ENCODE measurements around the gene MECP2.
A peak's percentile ranks its signal among the peaks of the same experiment; 100 is the strongest.
"Not testable (repeated sequence)": the region's sequence is repeated elsewhere in the genome, so short reads cannot be mapped to it uniquely, and the experiment has no call there.

MECP2 gene

DNA sequence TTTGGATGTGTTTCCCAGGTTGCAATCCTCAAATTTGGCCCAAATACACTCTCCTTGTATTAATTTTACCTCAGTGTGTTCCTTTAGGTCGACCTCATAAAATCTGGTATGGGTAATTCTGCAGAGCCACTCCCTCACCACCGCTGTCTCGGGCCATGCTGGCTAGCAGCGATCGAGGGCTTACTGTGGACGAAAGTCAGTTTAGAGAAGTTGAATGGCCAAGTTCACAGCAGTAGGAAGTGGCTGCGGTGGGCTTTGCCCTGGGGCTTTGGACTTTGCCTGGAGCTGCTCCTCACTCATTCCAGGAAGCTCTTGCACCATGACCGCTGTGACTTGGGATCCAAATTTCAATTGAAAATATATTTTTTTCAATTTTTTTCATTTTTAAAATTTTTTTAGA lies 105.3 kb downstream of the MECP2 start:
- DNase-seq (ENCODE audit: low spot score) = no peak

DNA sequence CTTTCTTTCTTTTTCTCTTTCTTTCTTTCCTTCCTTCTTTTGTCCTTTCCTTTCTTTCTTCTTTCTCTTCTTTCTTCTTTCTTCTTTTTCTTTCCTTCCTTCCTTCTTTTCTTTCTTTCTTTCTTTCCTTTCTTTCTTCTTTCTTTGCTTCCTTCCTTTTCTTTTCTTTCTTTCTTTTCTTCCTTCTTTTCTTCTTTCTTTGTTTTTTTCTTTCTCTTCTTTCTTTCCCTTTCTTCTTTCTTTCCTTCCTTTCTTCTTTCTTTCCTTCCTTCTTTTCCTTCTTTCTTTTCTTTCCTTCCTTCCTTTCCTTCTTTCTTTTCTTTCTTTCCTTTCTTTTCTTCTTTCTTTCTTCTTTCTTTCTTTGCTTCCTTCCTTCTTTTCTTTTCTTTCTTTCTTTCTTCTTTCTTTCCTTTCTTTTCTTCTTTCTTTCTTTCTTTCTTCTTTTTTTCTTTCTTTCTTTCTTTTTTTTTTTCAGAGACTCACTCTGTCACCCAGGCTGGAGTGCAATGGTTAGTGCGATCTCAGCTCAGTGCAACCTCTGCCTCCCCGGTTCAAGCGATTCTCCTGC lies 106.4 kb downstream of the MECP2 start:
- DNase-seq (ENCODE audit: low spot score) = no peak

DNA sequence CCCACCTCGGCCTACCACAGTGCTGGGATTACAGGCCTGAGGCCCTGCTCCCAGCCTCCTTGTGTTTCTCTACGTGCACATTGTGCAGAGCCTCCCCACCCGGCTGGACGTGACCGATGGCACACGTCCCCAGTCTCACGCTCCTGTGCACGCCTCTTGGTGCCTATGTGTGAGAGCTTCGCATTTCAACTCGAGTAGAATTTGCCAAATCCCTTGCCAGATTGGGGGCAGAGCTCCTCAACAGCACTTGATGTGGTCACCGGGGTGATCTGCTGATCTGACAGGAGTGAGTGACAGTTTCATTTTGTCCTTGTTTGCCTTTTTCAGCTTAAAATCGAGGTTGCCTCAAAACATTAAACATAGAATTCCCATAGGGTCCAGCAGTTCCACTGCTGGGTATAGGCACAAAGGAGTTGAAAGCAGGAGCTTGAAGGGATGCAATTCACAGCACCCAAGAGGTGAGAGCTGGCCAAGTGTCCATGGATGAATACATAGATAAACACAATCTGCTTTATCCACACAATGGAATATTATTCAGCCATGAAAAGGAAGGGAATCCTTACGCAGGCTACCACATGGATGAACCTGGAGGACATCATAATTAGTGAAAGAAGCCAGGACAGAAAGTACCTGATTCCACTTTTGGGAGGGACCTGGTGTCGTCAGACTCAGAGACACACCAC lies 107.4 kb downstream of the MECP2 start:
- DNase-seq (ENCODE audit: low spot score) = no peak

DNA sequence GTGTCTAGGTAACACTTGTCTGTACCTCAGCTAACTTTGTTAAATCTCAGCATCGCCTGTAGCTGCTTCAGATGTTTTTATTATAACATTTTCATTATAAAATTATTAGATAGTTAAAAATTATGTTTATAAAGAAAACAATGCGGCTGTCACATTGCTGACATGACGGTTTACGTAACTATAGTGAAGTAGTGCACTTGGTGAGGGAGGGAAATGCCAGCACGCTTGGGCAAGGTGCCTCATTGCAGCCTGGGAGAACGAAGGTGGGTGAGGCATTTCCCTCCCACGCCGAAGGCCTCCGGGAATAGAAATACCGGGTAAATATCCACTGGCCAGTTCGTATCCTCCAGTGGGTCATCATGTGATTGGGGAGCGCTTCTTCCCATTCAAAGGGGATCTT lies 109.0 kb downstream of the MECP2 start:
- DNase-seq (ENCODE audit: low spot score) = no peak

DNA sequence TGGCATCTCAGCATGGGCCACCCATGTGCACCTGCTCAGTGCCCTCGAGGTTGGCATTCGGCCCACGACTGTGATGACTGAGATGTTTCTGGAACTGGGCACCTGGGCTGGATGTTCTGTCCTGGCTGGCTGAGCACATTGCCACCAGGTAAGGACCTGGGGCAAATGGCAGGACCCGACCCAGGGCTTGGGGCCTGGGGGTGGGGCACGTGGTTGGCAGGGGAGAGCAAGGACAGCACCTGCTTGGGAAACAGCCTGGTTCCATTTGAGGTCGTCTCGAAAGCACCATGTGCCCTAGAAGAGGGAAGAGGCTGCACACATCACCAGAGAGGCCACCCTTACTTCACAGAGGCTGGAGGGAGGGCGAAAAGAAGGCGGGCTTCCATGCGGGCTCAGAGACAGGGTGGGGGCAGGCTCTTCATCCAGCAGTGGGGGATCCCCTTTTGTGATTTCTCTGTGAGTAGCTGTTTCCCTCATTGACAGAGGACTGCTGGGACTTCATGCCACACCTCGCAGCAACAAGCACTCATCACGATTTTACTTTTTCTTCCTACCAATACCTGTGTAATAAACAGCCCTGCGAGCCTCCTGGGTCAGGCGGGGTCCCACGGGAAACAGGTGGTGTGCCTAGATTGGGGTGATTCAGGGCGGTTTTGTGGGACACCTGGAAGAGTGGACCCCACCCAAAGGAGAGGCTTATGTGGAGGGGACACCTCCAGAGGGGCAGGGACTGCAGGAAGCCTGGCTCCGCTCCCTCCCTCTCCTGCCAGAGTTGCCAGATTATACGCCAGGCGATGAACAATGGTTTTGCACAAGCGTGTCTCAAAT lies 113.0 kb downstream of the MECP2 start:
- no peak for DNase-seq (ENCODE audit: low spot score)

DNA sequence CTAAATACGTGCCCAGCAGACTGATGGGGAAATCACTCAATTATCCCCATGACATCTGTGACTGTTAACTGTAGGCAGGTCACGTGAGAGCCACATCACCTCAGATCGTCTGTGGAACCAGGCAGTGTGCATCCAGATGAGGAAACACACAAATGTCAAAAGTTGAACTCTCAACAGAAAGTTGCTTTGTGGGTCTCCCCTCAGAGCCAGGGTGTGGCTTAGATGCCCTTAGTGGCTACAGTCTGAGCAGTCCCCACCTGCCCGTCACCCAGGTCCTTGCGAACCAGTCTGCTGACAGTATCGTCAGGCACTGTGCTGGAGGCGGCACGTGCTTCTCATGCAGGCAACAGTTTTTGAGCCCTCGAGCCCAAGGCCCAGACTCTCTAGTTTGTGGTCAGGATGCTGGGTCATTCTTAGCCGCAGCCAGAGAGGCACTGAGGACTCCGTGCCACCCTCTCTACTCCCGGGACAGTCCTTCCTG lies 114.2 kb downstream of the MECP2 start:
- DNase-seq (ENCODE audit: low spot score) = no peak

DNA sequence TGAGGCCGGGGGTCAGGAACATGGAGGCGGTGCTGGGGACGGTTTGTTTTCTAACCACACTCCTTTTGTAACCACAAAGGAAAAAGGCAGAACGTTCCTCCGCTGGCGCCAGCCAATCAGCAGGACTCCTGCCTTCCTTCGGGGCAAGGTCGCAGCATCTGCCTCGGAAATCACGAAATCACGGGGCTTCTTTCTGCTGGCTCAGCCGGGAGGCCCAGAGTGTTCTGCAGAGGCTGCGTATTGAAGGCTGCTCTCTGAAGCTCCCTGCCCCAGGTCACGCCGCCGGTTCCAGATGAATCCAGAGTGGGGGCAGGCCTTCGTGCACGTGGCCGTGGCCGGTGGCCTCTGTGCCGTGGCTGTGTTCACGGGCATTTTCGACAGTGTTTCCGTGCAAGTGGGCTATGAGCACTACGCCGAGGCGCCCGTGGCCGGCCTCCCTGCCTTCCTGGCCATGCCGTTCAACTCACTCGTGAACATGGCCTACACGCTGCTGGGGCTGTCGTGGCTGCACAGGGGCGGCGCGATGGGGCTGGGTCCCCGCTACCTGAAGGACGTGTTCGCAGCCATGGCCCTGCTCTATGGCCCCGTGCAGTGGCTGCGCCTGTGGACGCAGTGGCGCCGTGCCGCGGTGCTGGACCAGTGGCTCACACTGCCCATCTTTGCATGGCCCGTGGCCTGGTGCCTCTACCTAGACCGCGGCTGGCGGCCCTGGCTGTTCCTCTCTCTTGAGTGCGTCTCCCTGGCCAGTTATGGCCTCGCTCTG lies 115.6 kb downstream of the MECP2 start:
- DNase-seq (ENCODE audit: low spot score) = no peak

DNA sequence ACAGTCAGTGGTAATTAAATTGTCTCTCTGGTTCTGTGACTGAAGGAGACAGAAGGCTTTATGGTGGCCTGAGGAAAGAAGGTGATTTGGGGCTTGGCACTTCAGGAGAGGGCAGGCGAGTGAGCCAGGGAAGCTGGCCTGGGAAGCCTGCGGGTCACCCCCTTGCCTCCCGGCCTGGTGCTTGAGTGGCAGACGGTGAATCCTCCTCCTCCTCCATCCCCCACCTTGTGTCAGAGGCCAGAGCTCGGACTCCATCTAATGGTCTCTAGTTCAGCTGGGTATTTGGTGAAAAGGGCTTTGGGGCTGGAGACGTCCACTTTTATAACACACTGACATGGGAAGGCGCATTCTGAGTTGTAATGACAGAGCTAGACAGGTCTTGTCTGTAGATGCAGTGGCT lies 116.3 kb downstream of the MECP2 start:
- DNase-seq (ENCODE audit: low spot score) = no peak

DNA sequence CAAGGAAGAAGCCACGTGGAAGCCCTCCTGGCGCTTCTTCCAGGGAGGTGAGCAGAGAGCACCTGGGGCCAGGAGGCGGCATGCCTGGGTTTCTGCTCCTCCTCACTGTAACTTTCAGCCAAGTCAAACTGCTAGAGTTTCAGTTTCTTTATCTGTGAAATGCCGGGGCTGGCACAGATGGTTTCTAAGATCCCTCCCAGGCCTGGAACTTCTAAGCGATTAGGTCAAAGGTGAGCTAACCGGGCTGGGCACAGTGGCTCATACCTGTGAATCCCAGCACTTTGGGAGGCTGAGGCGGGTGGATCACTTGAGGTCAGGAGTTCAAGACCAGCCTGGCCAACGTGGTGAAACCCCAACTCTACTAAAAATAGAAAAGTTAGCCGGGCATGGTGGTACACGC lies 117.1 kb downstream of the MECP2 start:
- DNase-seq (ENCODE audit: low spot score) = not testable (repeated sequence)

DNA sequence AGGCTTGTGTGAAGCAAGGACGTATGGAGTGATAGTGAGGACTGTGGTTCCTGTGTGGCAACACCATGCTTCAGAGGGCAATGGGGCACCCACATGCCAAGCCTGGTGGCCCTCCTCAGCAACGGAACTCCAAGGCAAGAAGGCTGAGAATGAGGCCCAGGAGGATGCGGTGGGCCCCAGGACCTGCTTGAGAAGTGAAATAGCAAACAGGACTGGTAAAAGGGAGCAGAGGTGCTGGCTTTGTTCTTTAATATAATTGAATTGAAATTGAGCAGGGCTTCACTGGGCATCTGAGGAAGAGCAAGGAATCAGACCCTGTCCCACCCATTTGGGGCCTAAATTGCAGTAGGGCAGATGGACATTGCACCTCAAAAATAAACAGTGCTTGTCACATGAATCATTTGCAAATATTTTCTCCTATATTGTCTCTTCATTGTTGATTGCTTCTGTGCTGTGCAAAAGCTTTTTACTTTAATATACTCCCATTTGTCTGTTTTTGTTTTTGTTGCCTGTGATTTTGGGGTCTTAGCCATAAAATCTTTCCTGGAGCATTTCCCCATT lies 122.7 kb downstream of the MECP2 start:
- DNase-seq (ENCODE audit: low spot score) = no peak

DNA sequence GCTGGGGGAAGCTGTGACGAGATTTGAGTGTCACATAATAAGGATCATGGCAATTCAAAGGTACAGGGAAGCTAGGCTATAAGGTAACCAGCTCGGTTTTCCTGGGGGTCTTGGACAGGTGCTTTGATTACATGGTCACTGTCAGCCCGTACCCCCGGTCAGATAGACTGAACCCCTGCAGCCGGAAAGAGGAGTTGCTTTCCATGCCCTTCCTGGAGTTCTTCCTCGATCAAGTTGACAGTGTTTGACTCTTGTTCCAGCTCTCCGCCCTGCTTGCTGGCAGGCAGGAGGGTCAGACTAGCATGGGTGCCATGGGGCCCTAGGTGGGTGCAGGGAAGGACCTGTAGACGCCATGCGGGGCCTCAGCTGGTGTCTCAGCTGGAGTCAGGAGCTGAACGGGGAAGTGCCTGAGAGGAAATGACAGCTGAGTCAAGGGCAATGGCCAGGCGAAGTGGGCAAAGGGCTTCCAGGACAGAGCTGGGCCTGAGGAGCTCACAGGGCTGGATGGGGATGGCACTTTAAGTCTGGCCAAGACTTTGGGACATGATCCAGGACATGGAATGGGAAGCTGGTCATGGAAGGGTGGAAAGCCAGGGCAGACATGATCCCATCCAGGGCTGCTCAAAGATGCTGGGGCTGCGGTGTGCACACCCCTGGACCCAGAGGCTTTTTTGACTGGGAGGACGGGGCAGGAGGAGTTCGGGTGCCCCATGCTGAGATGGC lies 123.4 kb downstream of the MECP2 start:
- DNase-seq (ENCODE audit: low spot score) = no peak

DNA sequence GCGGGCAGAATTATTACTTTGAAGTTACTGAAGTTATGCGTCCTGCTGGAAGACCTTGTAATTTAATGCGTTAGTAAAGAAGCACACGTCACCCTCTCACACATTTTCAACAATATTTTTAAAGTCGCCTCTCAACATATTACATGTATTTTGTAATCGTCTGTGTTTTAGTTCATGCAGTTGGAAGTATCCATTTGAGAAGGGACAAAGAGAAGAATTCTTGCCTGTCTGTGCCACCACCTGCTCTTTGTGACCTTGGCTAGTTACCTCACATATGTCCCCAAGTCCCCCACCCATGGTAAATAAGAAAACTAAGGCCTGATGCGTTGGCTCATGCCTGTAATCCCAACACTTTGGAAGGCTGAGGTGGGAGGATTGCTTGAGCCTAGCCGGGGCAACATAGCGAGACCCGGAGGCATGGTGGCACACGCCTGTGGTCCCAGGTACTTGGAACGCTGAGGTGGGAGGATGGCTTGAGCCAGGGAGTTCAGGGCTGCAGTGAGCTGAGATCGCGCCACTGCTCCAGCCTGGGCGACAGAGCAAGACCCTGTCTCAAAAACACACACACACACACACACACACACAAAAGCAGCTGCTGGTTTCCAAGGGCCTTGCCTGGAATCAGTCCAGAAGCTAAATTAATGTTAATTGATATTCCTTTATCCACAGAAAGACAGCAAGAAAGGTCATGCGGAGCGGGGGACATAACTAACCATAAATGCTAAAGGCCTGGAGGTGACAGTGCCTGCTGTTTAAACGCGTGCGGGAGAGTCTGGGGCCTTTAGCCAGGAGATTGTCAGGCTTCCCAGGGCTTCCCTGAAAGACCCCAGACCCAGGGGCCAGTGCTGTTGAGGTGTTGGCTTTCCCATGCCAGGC lies 124.2 kb downstream of the MECP2 start:
- DNase-seq (ENCODE audit: low spot score) = no peak

DNA sequence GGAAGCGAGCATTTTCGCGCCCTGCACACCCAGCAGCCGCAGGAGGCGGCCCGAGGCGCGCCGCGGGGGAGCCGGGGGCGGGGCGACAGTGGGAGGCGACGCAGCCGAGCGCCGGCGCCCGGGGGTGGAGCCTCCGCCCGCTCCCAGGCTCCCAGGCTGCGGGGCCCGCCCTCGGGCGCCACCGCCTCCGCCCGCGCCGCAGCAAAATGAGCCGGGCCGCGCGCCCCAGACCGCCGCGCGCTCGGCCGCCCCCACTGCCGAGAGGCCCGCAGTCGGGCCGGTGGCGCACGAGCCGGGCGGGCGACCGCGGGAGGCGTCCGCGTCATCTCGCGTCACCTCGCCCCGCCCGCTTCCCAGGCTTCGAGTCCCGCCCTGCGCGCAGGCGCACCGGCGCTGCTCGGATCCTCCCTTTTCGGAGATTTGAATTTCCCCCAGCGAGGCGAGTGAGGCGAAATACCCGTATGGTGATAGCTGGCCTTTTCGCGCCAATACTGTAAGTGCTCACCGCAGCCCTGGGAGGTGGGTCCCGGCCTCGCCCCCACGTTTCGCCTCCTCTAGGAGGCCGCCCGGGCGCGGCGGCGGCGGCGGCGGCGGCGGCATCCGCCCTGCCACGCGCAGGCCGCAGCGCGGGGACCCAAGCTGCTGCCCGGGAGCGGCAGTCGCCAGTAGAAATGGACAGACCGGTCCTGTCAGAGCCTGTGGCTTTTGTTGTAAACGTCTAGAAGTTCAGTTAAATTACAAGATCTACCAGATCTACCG lies 125.0 kb downstream of the MECP2 start, which contains the start of gene TMEM187:
Gene TMEM187, plus strand, starts transcription at position 387 of the 759 bp plus-strand sequence. CDS start 9,309 bp downstream, outside the sequence.
- peak; percentile 82 for DNase-seq (ENCODE audit: low spot score)

Measured in kidney capillary endothelial cell (primary cell).